ENCODE measurements around the gene PPP3CA. TPM values are rescaled to one million over a fixed set of nuclear protein-coding genes. Genes with fewer than 3 reads are reported as not detected.

The PPP3CA gene
- total and polyA plus RNA-seq, 2 of the 13 experiments (the other 11 are each of a cell fraction or from before 2014, with no cell fraction given), result 4.8 to 13.2 TPM

DNA sequence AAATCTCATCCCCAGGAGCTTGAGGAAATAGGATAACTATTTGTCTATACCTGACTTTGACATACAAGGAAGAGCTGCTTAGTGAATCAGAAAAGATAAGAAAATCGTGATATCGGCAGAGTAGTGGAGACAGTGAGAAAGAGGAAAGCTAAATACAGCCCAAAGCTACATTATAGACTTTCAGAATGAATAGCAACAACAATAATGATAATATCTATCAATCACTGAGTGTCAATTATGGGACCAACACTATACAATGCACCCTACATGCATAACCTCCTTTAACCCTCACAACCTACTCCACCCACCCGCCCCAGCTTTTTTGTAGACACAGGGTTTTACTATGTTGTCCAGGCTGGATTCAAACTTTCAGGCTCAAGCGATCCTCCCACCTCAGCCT lies 205.1 kb downstream of the PPP3CA start (continued):
- TF ChIP-seq, protein P1, sequence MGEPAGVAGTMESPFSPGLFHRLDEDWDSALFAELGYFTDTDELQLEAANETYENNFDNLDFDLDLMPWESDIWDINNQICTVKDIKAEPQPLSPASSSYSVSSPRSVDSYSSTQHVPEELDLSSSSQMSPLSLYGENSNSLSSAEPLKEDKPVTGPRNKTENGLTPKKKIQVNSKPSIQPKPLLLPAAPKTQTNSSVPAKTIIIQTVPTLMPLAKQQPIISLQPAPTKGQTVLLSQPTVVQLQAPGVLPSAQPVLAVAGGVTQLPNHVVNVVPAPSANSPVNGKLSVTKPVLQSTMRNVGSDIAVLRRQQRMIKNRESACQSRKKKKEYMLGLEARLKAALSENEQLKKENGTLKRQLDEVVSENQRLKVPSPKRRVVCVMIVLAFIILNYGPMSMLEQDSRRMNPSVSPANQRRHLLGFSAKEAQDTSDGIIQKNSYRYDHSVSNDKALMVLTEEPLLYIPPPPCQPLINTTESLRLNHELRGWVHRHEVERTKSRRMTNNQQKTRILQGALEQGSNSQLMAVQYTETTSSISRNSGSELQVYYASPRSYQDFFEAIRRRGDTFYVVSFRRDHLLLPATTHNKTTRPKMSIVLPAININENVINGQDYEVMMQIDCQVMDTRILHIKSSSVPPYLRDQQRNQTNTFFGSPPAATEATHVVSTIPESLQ (CRISPR knock-in tag; conservative IDR thresholded peaks at IDR 0.05), result no peak
- TF ChIP-seq ZNF30 (CRISPR knock-in tag; IDR thresholded peaks at IDR 0.05) (no peak), ZFX (CRISPR knock-in tag; IDR thresholded peaks at IDR 0.05; ENCODE audit: low read depth) (no peak)

DNA sequence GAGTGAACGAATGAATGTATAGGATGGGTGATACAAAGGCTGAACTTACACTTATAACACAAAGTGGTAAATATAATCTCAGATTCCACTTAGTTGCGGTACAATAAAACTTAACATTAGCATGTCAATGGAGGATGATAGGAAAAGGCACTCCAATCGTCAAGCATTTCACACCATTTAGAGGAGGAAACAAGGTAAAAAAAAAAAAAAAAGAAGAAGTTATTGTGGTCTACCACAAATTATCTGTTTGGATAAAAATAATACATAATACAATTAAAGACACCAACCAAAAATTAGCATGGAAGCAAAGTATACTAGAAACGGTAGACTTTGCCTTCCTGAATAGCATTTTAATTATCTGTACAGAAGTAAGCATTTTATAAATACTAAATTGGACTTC lies 205.5 kb downstream of the PPP3CA start:
- BruUV-seq (replicated peaks), result no TSS peak
- POLR2A ChIA-PET, result no interaction called here
- no peak for ATAC-seq

More for the DNA sequence above, 205.5 kb downstream of the PPP3CA start:
- Histone ChIP-seq H3K4me3 (replicated peaks in 1 of 3; ENCODE audit: insufficient read depth in 1 of 3, low read depth in 2 of 3, low read length in 3 of 3) (no peak overlapping the region), H3K27ac (ENCODE audit: extremely low read length, insufficient read depth, low read length) (no peak overlapping the region), H3K36me3 (replicated peaks in 1 of 2; ENCODE audit: control insufficient read depth in 1 of 2, insufficient read depth in 2 of 2, low read length in 2 of 2) (no peaks in the 10 kb centered on the region), H2AFZ (ENCODE audit: low read length) (no peak overlapping the region), H3K9ac (ENCODE audit: insufficient read depth, low read depth, low read length) (no peak overlapping the region), H4K20me1 (ENCODE audit: insufficient read depth, low read length) (no peaks in the 10 kb centered on the region), H3K4me1 (ENCODE audit: insufficient read depth, low read length) (no peaks in the 10 kb centered on the region), H3K9me3 (ENCODE audit: low read length) (no peaks in the 10 kb centered on the region), H3K27me3 (ENCODE audit: control insufficient read depth in 1 of 2, insufficient read depth in 2 of 2, low read length in 2 of 2) (no peaks in the 10 kb centered on the region), H3K79me2 (ENCODE audit: insufficient read depth, low read length) (no peaks in the 10 kb centered on the region), H3K4me2 (ENCODE audit: low read depth, low read length) (no peak overlapping the region)
- DNase-seq (ENCODE audit: low spot score) (no peak), FAIRE-seq (no peak)
- intact Hi-C loops (cut with micrococcal nuclease; ENCODE audit: unreplicated experiment), result no loop called here
- CTCF ChIA-PET (ENCODE audit: low intra/inter-chr PET ratio, low total read pairs), result no interaction called here
- in situ Hi-C loops (cut with HindIII; ENCODE audit: extremely low pct_ligation_motif_present, low pct_unique_long_range_greater_than_20kb), result no loop called here
- 96% methylated on average over 4 of the region's 4 CpGs for WGBS (ENCODE audit: low lambda C conversion rate)
- TF ChIP-seq CREM (IDR thresholded peaks at IDR 0.05) (no peak), CREM (CRISPR knock-in tag; IDR thresholded peaks at IDR 0.05) (no peak), ZNF292 (CRISPR knock-in tag; IDR thresholded peaks at IDR 0.05; ENCODE audit: borderline replicate concordance, low read depth) (no peak), SOX6 (IDR thresholded peaks at IDR 0.05) (no peak), SOX6 (CRISPR knock-in tag; IDR thresholded peaks at IDR 0.05) (no peak), PHF5A (CRISPR knock-in tag; IDR thresholded peaks at IDR 0.05; ENCODE audit: low read depth, unreplicated experiment) (no peak), ZNF468 (CRISPR knock-in tag; IDR thresholded peaks at IDR 0.05) (no peak), ARNTL (CRISPR knock-in tag; IDR thresholded peaks at IDR 0.05) (no peak), ZSCAN30 (CRISPR knock-in tag; IDR thresholded peaks at IDR 0.05) (no peak), ARNT2 (CRISPR knock-in tag; IDR thresholded peaks at IDR 0.05; ENCODE audit: low read depth) (no peak), HOXA7 (CRISPR knock-in tag; IDR thresholded peaks at IDR 0.05) (no peak), JARID2 (CRISPR knock-in tag; IDR thresholded peaks at IDR 0.05; ENCODE audit: insufficient replicate concordance) (no peak)
- TF ChIP-seq, protein P2, sequence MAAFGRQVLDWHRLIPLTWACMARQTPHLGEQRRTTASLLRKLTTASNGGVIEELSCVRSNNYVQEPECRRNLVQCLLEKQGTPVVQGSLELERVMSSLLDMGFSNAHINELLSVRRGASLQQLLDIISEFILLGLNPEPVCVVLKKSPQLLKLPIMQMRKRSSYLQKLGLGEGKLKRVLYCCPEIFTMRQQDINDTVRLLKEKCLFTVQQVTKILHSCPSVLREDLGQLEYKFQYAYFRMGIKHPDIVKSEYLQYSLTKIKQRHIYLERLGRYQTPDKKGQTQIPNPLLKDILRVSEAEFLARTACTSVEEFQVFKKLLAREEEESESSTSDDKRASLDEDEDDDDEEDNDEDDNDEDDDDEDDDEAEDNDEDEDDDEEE (CRISPR knock-in tag; IDR thresholded peaks at IDR 0.05), result no peak
- TF ChIP-seq, protein P3, sequence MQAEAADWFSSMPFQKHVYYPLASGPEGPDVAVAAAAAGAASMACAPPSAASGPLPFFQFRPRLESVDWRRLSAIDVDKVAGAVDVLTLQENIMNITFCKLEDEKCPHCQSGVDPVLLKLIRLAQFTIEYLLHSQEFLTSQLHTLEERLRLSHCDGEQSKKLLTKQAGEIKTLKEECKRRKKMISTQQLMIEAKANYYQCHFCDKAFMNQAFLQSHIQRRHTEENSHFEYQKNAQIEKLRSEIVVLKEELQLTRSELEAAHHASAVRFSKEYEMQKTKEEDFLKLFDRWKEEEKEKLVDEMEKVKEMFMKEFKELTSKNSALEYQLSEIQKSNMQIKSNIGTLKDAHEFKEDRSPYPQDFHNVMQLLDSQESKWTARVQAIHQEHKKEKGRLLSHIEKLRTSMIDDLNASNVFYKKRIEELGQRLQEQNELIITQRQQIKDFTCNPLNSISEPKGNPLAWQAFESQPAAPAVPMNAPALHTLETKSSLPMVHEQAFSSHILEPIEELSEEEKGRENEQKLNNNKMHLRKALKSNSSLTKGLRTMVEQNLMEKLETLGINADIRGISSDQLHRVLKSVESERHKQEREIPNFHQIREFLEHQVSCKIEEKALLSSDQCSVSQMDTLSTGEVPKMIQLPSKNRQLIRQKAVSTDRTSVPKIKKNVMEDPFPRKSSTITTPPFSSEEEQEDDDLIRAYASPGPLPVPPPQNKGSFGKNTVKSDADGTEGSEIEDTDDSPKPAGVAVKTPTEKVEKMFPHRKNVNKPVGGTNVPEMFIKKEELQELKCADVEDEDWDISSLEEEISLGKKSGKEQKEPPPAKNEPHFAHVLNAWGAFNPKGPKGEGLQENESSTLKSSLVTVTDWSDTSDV (CRISPR knock-in tag; IDR thresholded peaks at IDR 0.05), result no peak
